HG02970 (cell line): ENCODE data around the gene GNG7.
"Not testable (repeated sequence)": the region's sequence is repeated elsewhere in the genome, so short reads cannot be mapped to it uniquely, and the experiment has no call there.

Source experiments
- ATAC-seq: cut with Tn5 transposase; IDR thresholded peaks from one replicate; pipeline ENCODE4 v1.9.1; 2021; ENCODE audit warnings: mild to moderate bottlenecking, moderate library complexity, moderate number of reproducible peaks; ENCODE audit not compliant: unreplicated experiment, low FRiP score

Gene GNG7

DNA sequence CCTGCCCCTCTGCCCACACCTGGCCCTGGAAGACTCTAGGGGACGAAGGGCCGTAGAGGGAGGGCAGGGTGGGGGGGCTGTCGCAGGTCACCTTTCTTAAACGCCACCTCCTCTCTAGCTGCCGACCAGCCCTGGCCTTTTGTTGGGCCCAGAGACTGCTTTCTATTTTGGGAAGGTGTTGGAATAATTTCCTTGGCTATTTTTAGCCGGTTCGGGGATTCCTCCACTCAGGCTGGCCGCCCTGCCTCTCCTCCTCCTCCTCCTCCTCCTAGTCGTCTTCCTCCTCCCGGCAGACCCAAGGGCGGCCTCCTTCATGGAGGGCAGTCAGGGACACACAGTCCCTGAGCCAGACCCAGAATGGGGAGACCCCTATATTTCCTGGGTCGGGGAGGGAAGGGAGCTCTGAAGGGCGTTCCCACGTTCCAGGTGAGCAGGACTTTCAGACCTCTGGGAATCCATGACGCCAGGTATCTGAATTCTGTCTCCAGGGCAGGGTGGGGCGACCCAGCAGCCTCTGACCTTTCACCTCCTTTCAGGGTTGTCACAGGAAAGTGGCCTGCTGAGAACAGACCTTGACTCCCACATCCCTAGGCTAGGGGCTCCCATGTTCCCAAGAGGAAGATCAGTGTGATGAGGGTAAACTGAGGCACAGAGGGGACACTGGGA, 206.7 kb downstream of the GNG7 start:
- no peak for ATAC-seq

DNA sequence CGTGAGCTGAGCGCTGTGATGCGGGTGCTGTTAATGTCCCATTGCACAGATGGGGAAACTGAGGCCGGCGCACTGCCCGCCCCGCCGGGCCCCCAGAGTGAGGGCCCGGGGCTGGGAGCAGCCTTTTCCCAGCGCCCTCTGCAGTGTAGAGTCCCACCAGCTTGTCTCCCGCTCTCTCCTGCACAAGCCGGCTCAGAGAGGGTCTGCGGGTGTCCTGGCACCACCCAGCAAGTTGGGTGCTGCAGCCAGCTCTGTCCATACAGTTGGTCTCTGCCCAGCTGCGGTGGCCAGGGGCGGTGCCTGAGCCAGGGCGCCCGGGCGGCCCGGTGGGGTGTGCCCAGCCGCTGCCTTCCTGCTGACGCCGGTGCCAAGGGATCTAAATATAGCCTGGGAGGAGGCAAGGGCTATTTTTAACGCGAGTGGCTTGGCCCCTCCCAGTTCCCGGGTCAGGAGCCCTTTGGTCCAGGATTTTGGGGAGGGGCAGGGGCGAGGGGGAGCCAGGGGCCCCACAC, 207.3 kb downstream of the GNG7 start:
- ATAC-seq = no peak

DNA sequence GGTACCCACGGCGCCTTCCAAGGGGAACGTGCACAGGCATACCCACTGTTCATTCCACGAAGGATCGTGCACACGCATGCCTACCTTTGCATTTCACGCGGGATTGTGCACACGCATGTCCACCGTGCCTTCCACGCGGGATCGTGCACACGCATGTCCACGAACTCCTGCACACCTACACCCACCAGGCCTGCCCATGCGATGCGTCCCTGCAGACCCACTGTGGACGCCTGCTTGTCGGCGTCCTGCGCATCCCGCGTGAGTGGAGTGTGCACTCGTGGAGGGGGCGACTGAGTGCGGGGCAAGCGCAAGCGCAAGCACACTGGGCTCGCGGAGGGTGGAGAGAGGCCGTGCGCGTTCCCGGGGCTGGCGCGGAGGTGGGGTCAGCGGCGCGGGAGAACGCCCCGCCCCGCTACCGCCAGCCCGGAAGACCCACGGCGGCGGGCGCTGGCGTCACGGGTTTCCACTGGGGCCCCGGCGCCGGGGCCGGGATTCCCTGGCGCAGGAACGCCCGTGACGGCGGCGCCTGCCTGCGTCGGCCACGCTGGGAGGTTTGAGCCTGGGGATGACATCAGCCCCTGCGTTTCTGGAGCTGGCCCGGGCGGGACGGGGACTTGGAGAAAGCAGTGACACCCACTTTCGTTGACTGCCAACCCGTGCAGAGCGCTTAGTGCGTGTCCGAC, 207.9 kb downstream of the GNG7 start:
- ATAC-seq = no peak

DNA sequence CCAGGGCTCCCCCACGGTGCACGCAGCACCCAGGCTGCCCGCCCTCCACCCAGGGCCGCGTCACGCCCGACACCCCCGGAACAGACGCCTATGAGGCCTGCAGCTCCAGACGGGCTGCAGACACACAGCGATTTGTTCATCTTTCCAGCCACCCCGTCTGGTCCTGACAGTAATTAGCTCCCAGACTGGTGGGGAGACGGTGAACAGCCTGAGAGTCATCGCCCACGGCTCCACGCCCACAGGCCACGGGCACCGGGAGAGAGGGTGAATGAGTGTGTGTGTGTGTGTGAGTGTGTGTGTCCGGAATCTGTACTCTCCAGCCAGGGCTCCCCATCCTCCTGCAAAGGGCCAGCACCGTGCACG, 208.4 kb downstream of the GNG7 start:
- no peak for ATAC-seq

DNA sequence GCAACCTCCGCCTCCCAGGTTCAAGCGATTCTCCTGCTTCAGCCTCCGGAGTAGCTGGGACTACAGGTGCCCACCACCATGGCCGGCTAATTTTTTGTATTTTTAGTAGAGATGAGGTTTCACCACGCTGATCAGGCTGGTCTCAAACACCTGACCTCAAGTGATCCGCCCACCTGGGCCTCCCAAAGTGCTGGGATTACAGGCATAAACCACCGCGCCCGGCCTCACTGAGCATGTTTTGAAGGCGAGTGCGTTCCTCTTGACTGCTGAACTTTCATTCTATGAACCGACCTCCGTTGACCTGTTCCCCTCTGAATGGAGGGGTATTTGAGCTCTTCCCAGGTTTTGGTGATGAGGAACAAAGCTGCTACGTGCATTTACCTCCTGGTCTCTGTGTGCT, 209.0 kb downstream of the GNG7 start:
- ATAC-seq = not testable (repeated sequence)

DNA sequence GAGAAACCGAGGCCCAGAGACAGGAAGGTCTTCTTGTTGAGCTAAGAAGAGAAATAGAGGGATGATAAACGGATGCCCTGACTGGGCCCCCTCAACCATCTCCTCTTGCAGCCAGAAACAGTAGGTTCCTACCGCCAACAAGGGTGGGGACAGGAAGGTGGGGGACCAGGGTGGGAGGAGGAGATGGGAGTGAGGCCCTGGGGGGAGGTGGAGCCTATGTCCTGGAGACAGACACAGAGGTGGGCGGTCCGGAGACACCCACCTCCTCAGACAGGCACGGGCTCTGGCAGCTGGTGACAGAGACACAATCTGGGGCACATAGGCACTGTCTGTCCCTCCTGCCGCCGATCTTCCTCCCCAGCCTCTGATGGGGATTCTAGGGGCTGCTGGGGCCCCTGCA, 209.6 kb downstream of the GNG7 start:
- no peak for ATAC-seq

DNA sequence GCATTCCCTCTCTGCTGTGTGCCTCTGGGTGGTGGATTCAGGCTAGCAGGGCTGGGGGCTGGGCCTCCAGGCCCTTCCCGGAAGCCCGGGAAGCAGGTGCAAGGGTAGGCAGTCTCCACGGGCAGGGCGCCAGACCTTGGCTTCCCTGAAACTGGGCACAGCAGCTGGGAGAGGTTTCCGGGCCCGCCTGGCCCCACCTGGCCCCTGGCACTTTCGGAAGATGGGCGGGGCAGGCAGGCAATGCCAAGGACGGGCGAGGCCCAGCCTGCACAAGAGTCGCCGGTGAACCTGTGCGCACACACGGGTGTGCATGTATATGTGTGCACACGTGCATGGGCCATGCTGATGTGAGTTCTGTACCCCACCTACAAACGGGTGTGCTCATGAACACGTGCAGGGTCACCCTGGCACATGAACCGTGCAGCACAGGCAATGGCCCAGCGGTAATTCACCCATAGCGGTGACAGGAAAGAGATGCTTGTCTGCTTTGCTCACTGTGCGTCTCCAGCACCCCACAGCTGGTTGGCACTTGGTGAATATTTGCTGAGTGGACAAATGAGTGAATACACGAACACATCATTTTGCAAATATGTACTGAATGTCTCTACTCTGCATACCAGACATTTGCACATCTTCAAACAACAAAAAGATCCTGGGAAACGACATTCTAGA, 211.2 kb downstream of the GNG7 start:
- no peak for ATAC-seq

DNA sequence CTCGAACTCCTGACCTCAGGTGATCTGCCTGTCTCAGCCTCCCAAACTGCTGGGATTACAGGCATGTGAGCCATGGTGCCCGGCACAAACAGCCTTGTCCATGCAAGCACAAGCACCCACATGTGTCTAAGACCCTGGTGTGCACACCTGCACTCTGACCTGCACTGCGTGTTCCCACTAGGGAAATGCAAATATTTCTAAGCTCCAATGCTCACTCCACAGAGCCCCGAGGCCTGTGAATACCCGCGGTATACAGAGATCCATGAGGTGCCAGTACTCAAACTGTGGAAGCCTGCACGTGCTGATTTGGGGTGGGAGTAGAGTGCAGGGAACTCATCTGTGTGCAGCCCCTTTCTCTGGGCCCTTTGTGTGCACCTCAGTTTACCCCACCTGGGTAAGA, 211.8 kb downstream of the GNG7 start:
- ATAC-seq = no peak

DNA sequence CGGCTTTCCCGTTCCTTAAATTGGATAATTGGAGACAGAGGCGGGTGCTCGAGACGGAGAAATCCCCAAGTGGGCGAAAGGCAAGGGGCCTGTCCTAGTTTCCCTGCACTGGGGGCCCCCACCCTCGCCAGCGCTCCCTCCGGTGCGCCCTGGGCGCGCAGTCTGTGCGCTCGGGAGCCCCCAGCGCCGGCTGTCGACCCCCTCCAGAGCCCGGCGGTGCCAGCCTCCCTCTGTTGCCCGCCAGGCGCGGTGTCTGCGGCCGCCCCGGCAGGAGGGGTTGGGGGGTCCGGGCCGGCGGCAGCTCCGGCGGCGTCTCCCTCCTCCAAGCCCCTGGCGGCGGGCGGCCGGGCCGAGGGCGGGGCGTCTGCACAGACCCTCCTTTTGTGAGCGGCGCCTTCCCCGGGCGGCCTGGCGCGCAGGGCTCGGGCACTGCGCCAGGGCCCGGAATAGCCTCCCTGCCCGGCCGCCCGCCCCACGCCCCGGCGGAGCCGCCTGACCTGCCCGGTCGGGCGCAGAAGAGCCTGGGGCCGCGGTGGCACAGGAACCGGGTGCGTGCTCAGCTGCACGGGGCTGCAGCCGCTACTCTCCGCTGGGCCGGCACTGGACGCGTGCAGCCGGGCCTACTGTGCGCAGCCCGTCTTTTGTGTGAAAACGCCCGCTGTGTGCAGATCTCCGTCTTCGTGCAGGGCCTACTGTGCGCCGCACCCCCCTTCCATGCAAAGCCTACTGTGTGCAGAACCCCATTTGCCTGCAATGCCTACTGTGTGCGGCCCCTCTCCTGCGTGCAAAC, 213.4 kb downstream of the GNG7 start:
- ATAC-seq = no peak

DNA sequence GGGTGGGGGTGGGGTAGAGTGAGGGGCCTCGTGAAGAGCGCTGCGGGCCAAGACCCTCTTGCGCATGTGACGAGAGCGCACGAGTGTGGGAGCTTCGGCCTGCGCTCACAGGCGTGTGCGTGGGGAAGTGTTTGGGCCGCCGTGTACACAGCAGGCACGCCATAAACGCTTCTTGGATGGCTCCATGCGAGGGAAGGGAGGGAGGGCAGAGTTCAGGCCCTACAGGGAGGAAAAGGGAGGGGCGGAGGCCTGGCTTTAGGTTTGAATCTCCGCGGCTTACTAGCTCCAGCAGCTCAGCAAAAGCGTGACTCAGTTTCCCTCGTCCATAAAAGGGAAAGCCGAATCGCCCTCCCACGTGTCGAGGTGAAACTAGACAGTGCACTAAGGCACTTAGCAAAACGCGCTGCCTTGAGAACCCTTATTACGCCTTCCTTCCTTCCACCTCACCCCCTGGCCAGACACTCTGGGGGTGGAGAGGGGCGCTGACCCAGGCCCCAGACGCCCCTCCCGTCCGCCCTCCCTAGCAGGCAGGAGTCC, 214.0 kb downstream of the GNG7 start:
- no peak for ATAC-seq

DNA sequence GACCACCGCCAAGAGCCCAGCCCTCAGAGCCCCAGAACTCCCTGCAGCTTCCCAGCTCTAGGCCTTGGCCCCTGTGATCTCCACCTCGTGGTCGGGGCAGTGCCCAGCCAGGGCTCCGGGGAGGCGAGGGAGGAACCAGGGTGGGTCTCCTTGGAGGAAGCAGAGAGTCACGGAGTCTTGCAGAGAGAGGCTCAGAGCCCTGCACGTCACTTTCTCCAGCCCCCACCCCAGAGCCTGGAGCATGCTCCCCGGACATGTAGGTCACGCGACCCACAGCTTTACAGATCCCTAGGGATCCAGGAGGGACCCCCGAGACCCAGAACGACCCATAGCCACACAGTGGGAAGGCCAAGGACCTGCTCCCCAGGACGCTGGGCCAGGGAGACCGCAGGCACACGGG, 214.7 kb downstream of the GNG7 start:
- ATAC-seq = no peak

DNA sequence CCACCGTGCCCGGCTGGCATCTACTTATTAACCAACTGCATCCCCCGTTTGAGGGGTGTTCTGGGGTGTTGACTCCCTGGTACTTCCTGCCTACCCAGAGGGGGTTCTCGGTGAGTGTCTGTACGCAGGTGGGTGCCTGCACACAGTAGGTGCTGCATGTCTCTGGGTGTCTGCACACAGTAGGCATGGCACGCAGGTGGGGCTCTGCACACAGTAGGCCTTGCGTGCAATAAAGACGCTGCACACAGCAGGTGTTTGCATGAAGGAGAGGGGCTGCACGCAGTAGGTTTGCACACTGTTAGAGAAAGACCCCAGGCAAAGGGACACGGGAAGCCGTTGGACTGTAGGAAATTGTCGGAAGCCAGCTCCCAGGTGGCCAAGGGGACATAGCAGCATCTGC, 215.4 kb downstream of the GNG7 start:
- no peak for ATAC-seq

DNA sequence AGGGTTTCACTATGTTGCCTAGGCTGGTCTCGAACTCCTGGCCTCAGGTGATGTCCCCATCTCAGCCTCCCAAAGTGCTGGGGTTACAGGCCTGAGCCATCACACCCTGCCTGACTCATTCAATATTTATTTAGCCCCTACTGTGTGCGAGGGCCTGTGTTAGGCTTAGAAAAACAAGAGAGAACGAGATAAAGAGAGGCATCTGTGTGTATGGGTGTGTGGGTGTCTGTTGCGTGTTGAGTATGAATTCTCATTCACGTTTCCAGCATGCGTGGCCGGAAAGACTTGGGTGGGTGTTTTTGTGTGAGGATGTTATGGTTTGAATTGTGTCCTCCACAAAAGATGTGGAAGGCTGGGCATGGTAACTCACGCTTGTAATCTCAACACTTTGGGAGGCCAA, 217.1 kb downstream of the GNG7 start:
- ATAC-seq = no peak

DNA sequence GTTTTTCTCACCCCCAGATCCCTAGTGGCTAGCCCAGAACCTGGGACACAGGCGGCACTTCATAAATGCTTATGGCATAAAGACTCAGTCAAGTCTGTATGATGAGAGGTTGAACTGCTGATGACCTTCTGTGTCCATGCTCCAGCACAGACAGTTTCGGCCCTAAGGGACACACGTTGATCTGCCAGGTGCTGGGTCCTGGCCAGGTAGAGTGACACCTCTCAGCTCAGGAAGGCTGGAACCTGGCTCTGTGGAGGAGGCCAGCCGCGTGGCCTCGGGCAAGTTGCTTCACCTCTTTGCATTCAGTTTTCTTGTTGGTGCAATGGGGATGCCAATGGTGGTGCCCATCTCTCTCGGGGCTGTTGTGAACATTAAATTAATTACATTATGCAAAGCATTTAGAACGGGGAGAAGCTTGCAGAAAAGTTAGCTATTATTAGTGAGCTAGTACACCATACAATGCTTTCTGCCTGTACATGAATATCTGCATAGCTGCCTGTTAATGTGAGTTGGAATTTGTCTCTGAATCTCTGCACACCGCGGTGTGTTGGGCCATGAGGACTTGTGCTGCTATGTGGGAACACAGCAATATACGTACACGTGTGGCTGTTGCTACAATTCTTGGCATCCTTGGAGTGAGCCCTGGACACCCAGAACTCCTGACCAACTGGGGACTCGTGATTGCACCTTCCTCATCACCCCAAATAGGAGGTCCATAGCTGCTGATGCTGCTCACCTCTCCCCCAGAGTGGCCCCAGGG, 218.1 kb downstream of the GNG7 start:
- no peak for ATAC-seq

DNA sequence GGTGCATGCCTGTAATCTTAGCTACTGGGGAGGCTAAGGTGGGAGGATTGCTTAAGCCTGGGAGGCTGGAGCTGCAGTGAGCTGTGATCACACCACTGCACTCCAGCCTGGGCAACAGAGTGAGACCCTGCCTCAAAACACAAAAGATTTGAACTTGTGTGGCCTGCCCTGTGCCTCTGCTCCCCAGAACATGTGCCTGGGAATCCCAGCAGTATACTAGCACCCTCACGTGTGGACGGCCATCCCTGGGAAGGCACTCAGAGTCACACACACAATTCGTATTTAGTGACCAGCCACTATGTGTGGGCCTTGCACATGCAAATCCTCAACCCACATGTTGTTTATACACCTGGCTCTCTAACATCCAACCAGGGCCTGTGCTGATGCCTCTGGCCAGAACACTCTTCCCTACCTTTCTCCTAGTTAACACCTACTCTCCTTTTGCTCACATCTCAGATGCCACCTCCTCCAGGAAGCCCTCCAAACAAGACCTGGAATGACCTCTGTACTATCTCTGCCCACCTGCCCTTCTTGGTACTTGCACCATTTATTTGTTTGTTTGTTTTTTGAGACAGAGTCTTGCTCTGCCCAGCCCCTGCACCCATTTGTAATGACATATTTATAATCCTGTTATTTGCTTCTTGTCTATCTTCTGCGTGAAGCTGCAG, 218.9 kb downstream of the GNG7 start:
- ATAC-seq = no peak

DNA sequence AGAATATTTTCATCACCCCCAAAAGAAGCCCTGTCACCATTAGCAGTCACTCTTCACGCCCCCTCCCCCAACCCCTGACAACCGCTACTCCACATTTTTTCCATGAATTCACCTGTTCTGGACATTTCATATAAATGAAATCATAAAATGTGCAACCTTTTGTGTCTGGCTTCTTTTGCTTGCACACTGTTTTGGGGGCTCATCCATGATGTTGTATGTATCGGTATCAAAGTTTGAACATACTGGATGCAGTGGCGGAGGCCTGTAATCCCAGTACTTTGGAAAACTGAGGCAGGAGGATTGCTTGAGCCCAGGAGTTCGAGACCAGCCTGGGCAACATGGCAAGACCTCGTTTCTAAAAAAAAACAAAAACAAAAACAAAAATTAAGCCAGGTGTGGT, 219.4 kb downstream of the GNG7 start:
- ATAC-seq = no peak

DNA sequence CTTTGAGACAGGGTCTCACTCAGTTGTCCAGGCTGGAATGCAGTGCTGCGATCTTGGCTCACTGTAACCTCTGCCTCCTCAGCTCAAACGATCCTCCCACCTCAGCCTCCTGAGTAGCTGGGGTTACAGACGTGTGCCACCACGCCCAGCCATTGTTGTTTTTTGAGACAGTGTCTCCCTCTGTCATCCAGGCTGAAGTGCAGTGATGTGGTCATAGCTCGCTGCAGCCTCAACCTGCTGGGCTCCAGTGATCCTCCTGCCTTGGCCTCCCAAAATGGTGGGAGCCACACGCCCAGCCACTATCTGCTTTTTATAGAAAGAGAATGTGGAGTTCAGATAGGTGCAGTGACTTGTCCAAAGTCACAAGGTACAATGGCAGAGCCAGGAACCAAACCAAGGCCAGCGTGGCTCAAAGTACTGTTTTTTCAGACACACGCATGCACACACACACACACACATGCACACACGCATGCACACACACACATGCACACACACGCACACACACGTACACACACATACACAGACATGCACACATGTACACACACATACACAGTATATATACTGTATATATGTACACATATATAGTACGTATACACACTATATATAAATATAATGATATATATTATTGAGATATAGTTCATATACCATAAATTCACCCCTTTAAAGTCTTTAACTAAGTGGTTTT, 220.0 kb downstream of the GNG7 start:
- no peak for ATAC-seq

DNA sequence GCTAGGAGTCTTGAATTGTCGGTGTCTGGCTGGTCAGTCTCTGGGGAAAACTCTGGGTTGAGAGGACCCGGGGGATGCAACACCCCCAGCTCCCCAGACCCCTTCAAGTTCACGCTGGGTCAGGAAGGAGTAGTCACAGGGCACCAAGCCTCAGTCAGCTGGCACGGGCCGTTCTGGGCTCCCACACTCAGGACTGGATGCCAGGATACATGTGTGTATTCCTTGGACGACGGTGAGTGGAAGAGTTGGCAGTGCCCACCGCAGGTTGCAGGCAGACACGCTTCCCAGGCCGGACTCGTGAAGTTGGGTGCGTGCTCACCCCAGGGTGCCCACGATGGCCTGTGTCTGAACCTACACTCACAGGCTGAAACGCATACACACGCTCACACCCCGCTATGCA, 221.0 kb downstream of the GNG7 start:
- no peak for ATAC-seq
